Breast epithelium (tissue), 4 donors: ENCODE results near the gene STMP1. TPM values are rescaled to one million over a fixed set of nuclear protein-coding genes. Genes with fewer than 3 reads are reported as not detected.

Experiments used
- DNase-seq, 2 donors: peaks; one replicate each; pipeline ENCODE4 v3.0.0-alpha.2; 2019; ENCODE audit warnings: low spot score in 2 of 2
- H3K27ac ChIP-seq, 2 donors: fragments of 200-600 bp; sonication (generic) in 1 of 2; one replicate each; pipeline ENCODE4 v1.5.1; 2016 to 2019; ENCODE audit warnings: mild to moderate bottlenecking in 1 of 2
- H3K27me3 ChIP-seq, 2 donors: fragments of 200-600 bp; sonication (generic) in 1 of 2; one replicate each; pipeline versions ENCODE4 v1.5.1 to v1.6.0; 2017 to 2019; ENCODE audit warnings: control low read depth in 1 of 2, mild to moderate bottlenecking in 1 of 2
- H3K36me3 ChIP-seq: fragments of 200-600 bp; one replicate; pipeline ENCODE4 v1.5.1; 2019
- H3K4me1 ChIP-seq, 2 donors: fragments of 200-600 bp; sonication (generic); one replicate each; pipeline ENCODE4 v1.5.1; 2016 to 2019; ENCODE audit warnings: control low read depth in 1 of 2
- H3K4me3 ChIP-seq, 3 donors: fragments of 200-600 bp; sonication (generic); 1 replicate in 2 of 3; 2 replicates in 1 of 3; pipeline ENCODE4 v1.5.1; 2016 to 2019; ENCODE audit warnings: mild to moderate bottlenecking in 3 of 3, moderate library complexity in 2 of 3
- H3K9me3 ChIP-seq, 2 donors: fragments of 200-600 bp; sonication (generic) in 1 of 2; one replicate each; pipeline ENCODE4 v1.5.1; 2016 to 2019; ENCODE audit warnings: control low read depth in 1 of 2
- CTCF ChIP-seq, 3 donors: fragments of 450-650 bp; IDR thresholded peaks; one replicate each; pipeline ENCODE4 v1.5.1; 2016 to 2017; ENCODE audit warnings: antibody characterized with exemption in 3 of 3, mild to moderate bottlenecking in 3 of 3, moderate library complexity in 3 of 3
- POLR2A ChIP-seq: fragments of 450-650 bp; IDR thresholded peaks from one replicate; pipeline ENCODE4 v1.6.1; 2016; ENCODE audit warnings: antibody characterized with exemption, mild to moderate bottlenecking, moderate library complexity
- POLR2AphosphoS5 ChIP-seq, 3 donors: sonication (generic); formaldehyde crosslinking; IDR thresholded peaks; one replicate each; pipeline ENCODE4 v1.6.1; 2017; ENCODE audit warnings: antibody characterized with exemption in 3 of 3
- intact Hi-C: fragments of 100-400 bp; cut with DNase I; formaldehyde crosslinking; loops from one replicate; pipeline ENCODE4 v1.15.1; 2023; ENCODE audit warnings: low total_unique reads
- total RNA-seq, 3 donors: library from RNA; depleted of rRNA; stranded (reverse); fragments of >200 nt; gene quantifications; one replicate each; pipeline ENCODE4 v1.1.0, GENCODE V29; 2016

STMP1 gene
- total RNA-seq, 3 donors from 2014 or later: 13.9 to 27.2 (median 18.4) TPM

GRCh38 chr7:135645296-135645904 is 16.9 kb upstream of the STMP1 start:
- Histone ChIP-seq H3K4me3 (no peak overlapping the region), H3K36me3 (no peaks in the 10 kb centered on the region), H3K27me3 (no peaks in the 10 kb centered on the region), H3K9me3 (no peaks in the 10 kb centered on the region), H3K27ac (no peak overlapping the region), H3K4me1 (no peaks in the 10 kb centered on the region)
- peak in 2 of 3 donors; percentile 51 to 71 for TF ChIP-seq CTCF (IDR thresholded peaks at IDR 0.05)
- no peak for TF ChIP-seq POLR2AphosphoS5 (IDR thresholded peaks at IDR 0.05)
- DNase-seq: no peak
- intact Hi-C loops: loop anchor here (10.0 kb wide), 1 partner anchor 361 kb away; no protein-coding TSS in a partner anchor

GRCh38 chr7:135647755-135648154 is 14.6 kb upstream of the STMP1 start:
- intact Hi-C loops: loop anchor here (10.0 kb wide), 1 partner anchor 363 kb away; no protein-coding TSS in a partner anchor
- Histone ChIP-seq H3K27me3 (no peaks in the 10 kb centered on the region), H3K36me3 (no peaks in the 10 kb centered on the region), H3K4me1 (no peaks in the 10 kb centered on the region), H3K4me3 (no peak overlapping the region), H3K27ac (no peak overlapping the region), H3K9me3 (no peaks in the 10 kb centered on the region)
- TF ChIP-seq POLR2AphosphoS5 (IDR thresholded peaks at IDR 0.05) (no peak), POLR2A (no peak)
- DNase-seq: no peak

GRCh38 chr7:135648235-135648634 is 14.1 kb upstream of the STMP1 start:
- no peaks in the 10 kb centered on the region for H3K36me3 ChIP-seq
- no peak for DNase-seq
- H3K4me1 ChIP-seq: no peaks in the 10 kb centered on the region
- intact Hi-C loops: loop anchor here (10.0 kb wide), 1 partner anchor 363 kb away; no protein-coding TSS in a partner anchor
- no peak overlapping the region for H3K27ac ChIP-seq
- no peaks in the 10 kb centered on the region for H3K27me3 ChIP-seq
- TF ChIP-seq CTCF (IDR thresholded peaks at IDR 0.05): no peak
- TF ChIP-seq POLR2AphosphoS5 (IDR thresholded peaks at IDR 0.05): no peak
- TF ChIP-seq POLR2A: no peak
- H3K4me3 ChIP-seq: no peak overlapping the region
- H3K9me3 ChIP-seq: no peaks in the 10 kb centered on the region

GRCh38 chr7:135650831-135651573 is 11.3 kb upstream of the STMP1 start:
- Histone ChIP-seq H3K27me3 (no peaks in the 10 kb centered on the region), H3K36me3 (no peaks in the 10 kb centered on the region), H3K4me1 (no peaks in the 10 kb centered on the region), H3K9me3 (no peaks in the 10 kb centered on the region), H3K4me3 (no peak overlapping the region), H3K27ac (no peak overlapping the region)
- TF ChIP-seq POLR2A: no peak
- no peak for TF ChIP-seq POLR2AphosphoS5 (IDR thresholded peaks at IDR 0.05)
- TF ChIP-seq CTCF (IDR thresholded peaks at IDR 0.05): no peak
- intact Hi-C loops: no loop called here
- DNase-seq: no peak

GRCh38 chr7:135653340-135654080 is 8.8 kb upstream of the STMP1 start:
- intact Hi-C loops: no loop called here
- no peaks in the 10 kb centered on the region for H3K36me3 ChIP-seq
- no peaks in the 10 kb centered on the region for H3K9me3 ChIP-seq
- no peak overlapping the region for H3K4me3 ChIP-seq
- H3K4me1 ChIP-seq: no peaks in the 10 kb centered on the region
- TF ChIP-seq POLR2AphosphoS5 (IDR thresholded peaks at IDR 0.05): no peak
- TF ChIP-seq POLR2A: no peak
- TF ChIP-seq CTCF (IDR thresholded peaks at IDR 0.05): no peak
- no peak for DNase-seq
- H3K27me3 ChIP-seq: no peaks in the 10 kb centered on the region
- no peak overlapping the region for H3K27ac ChIP-seq
